Astrocyte (in vitro differentiated cells and primary cell): ENCODE data around the gene DNER. TPM values are rescaled to one million over a fixed set of nuclear protein-coding genes. Genes with fewer than 3 reads are reported as not detected.

ENCODE experiments used
- DNase-seq: peaks from one replicate; pipeline ENCODE4 v3.0.0-alpha.2; 2010; ENCODE audit warnings: low read depth
- FAIRE-seq: peaks from 2 replicates; lab custom pipeline; 2011; peaks lifted over from hg19 to GRCh38; lab: Jason Lieb, UNC
- H2AFZ ChIP-seq: 2 replicates; pipeline ENCODE4 v1.6.0; 2012; ENCODE audit warnings: low read depth, low read length, inconsistent platforms
- H3K27ac ChIP-seq: 2 replicates; pipeline ENCODE4 v1.5.1; 2011; ENCODE audit warnings: low read depth, low read length, inconsistent platforms
- H3K27me3 ChIP-seq: 2 replicates; pipeline ENCODE4 v1.6.0; 2011; ENCODE audit warnings: low read length, inconsistent platforms; ENCODE audit not compliant: insufficient read depth
- H3K36me3 ChIP-seq: 2 replicates; pipeline ENCODE4 v1.5.1; 2011; ENCODE audit warnings: low read length, inconsistent platforms; ENCODE audit not compliant: insufficient read depth
- H3K4me1 ChIP-seq: 2 replicates; pipeline ENCODE4 v1.5.1; 2011; ENCODE audit warnings: low read length, inconsistent platforms; ENCODE audit not compliant: insufficient read depth
- H3K4me2 ChIP-seq: 2 replicates; pipeline ENCODE4 v1.6.0; 2012; ENCODE audit warnings: low read length, inconsistent platforms
- H3K4me3 ChIP-seq: 2 replicates; pipeline ENCODE4 v1.5.1; 2011; ENCODE audit warnings: low read depth, mild to moderate bottlenecking, low read length, inconsistent platforms; ENCODE audit not compliant: insufficient read depth
- H3K79me2 ChIP-seq: 2 replicates; pipeline ENCODE4 v1.6.0; 2012; ENCODE audit warnings: mild to moderate bottlenecking, low read length, inconsistent platforms; ENCODE audit not compliant: insufficient read depth
- H3K9ac ChIP-seq: 2 replicates; pipeline ENCODE4 v1.6.0; 2012; ENCODE audit warnings: mild to moderate bottlenecking, low read length, inconsistent platforms
- H3K9me3 ChIP-seq: 2 replicates; pipeline ENCODE4 v1.5.1; 2012; ENCODE audit warnings: low read depth, mild to moderate bottlenecking, low read length, inconsistent platforms; ENCODE audit not compliant: insufficient read depth
- H4K20me1 ChIP-seq: 2 replicates; pipeline ENCODE4 v1.6.0; 2012; ENCODE audit warnings: low read length, inconsistent platforms; ENCODE audit not compliant: insufficient read depth
- H3K27ac Mint-ChIP-seq: one replicate; pipeline ENCODE4 v1.8.0; 2021; ENCODE audit warnings: mild to moderate bottlenecking, mixed read lengths; ENCODE audit not compliant: unreplicated experiment
- H3K27me3 Mint-ChIP-seq: one replicate; pipeline ENCODE4 v1.8.0; 2021; ENCODE audit warnings: low read depth, mixed read lengths; ENCODE audit not compliant: unreplicated experiment
- H3K36me3 Mint-ChIP-seq: one replicate; pipeline ENCODE4 v1.8.0; 2021; ENCODE audit warnings: low read depth, mixed read lengths; ENCODE audit not compliant: unreplicated experiment
- H3K4me1 Mint-ChIP-seq: one replicate; pipeline ENCODE4 v1.8.0; 2021; ENCODE audit warnings: low read depth, mixed read lengths; ENCODE audit not compliant: unreplicated experiment
- H3K4me3 Mint-ChIP-seq: one replicate; pipeline ENCODE4 v1.8.0; 2021; ENCODE audit warnings: mild to moderate bottlenecking, moderate library complexity, mixed read lengths; ENCODE audit not compliant: unreplicated experiment
- H3K9me3 Mint-ChIP-seq: one replicate; pipeline ENCODE4 v1.8.0; 2021; ENCODE audit warnings: mild to moderate bottlenecking, mixed read lengths; ENCODE audit not compliant: unreplicated experiment
- EZH2 ChIP-seq: IDR thresholded peaks from 2 replicates; pipeline ENCODE4 v1.6.1; 2012; ENCODE audit warnings: mild to moderate bottlenecking, low read length, inconsistent platforms; ENCODE audit not compliant: insufficient read depth
- total RNA-seq: library from RNA; stranded (reverse); gene quantifications from 2 replicates; pipeline ENCODE4 v1.2.1, GENCODE V29; 2021
- TF ChIP-seq, protein P1 (sequence below): IDR thresholded peaks from 2 replicates; pipeline ENCODE4 v1.5.1; 2011; ENCODE audit warnings: low read depth, mild to moderate bottlenecking, inconsistent platforms, low read length, moderate library complexity; ENCODE audit not compliant: insufficient read depth

The DNER gene
- total RNA-seq, 1 donor from 2014 or later: 1.0 TPM

DNA sequence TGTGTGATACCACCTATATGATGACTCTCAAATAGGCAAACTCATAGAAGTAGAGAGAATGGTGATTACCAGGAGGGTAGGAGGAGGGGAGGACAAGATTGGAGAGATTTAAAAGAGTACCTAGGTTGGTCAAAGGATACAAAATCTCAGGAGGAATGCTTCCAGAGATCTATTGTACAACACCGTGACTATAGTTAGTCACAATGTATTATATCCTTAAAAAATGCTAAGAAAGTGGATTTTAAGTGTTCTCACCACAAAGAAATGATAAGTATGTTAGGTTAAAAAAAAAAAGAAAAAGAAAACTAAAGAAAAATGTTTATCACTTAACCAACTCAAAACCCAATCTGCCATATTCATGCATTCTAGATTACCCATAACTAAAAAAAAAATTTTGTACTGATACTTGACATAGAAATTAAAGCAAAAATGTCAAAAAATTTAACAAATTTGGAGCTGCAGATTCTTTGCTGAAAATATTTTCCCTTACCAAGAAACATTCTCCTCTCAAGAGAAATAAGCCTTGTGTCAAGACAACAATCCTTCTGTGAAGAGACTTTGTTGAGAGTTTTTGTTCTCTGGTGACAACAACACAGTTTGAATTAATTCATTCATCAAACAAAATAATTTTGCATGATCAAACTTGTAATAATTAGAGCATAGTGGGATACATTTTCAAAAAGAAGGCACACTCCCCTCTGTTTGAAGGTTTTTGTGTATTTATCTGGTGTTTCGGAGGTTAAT, 213.1 kb downstream of the DNER start:
- Mint-ChIP-seq H3K9me3 (peaks cover 4% of the 10 kb centered on the region), H3K36me3 (no peaks in the 10 kb centered on the region), H3K4me1 (peaks cover 7% of the 10 kb centered on the region), H3K27ac (peak overlapping the region; percentile 71), H3K27me3 (no peaks in the 10 kb centered on the region), H3K4me3 (no peak overlapping the region)
- H3K4me3 ChIP-seq: no peak overlapping the region
- no peak for TF ChIP-seq EZH2
- TF ChIP-seq, protein P1, sequence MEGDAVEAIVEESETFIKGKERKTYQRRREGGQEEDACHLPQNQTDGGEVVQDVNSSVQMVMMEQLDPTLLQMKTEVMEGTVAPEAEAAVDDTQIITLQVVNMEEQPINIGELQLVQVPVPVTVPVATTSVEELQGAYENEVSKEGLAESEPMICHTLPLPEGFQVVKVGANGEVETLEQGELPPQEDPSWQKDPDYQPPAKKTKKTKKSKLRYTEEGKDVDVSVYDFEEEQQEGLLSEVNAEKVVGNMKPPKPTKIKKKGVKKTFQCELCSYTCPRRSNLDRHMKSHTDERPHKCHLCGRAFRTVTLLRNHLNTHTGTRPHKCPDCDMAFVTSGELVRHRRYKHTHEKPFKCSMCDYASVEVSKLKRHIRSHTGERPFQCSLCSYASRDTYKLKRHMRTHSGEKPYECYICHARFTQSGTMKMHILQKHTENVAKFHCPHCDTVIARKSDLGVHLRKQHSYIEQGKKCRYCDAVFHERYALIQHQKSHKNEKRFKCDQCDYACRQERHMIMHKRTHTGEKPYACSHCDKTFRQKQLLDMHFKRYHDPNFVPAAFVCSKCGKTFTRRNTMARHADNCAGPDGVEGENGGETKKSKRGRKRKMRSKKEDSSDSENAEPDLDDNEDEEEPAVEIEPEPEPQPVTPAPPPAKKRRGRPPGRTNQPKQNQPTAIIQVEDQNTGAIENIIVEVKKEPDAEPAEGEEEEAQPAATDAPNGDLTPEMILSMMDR: no peak
- no peaks in the 10 kb centered on the region for H4K20me1 ChIP-seq
- no peak overlapping the region for H3K9ac ChIP-seq
- FAIRE-seq: no peak
- peak overlapping the region; percentile 23 for H3K4me2 ChIP-seq
- H3K4me1 ChIP-seq: no peaks in the 10 kb centered on the region
- H3K36me3 ChIP-seq: no peaks in the 10 kb centered on the region
- H2AFZ ChIP-seq: no peak overlapping the region
- H3K79me2 ChIP-seq: no peaks in the 10 kb centered on the region
- no peaks in the 10 kb centered on the region for H3K27me3 ChIP-seq
- no peaks in the 10 kb centered on the region for H3K9me3 ChIP-seq
- no peak overlapping the region for H3K27ac ChIP-seq
- DNase-seq: peak; percentile 47

DNA sequence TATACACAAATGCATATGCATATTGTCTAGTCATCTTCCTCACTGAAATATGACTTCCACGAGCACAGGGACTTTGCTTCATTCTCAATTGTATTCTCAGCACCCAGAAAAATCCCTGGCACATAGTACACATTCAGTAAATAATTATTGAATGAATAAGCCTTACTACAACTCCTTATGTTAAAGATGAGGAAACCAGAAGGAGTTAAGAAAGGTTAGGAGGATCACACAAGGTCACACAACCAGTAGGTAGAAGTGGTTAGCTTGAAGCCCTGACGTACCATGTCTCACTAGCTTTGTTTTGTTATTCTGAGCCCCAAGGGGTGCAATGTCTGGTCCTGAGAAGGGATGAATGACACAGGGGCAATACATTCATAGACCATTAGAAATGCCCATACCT, 222.3 kb downstream of the DNER start:
- Mint-ChIP-seq H3K36me3 (no peaks in the 10 kb centered on the region), H3K9me3 (peaks cover 4% of the 10 kb centered on the region), H3K4me3 (no peak overlapping the region), H3K27me3 (no peaks in the 10 kb centered on the region), H3K4me1 (no peaks in the 10 kb centered on the region), H3K27ac (no peak overlapping the region)
- Histone ChIP-seq H3K9ac (peak overlapping the region; percentile 46), H3K36me3 (no peaks in the 10 kb centered on the region), H3K4me1 (peaks cover 14% of the 10 kb centered on the region), H3K9me3 (no peaks in the 10 kb centered on the region), H3K79me2 (no peaks in the 10 kb centered on the region), H3K27me3 (no peaks in the 10 kb centered on the region), H4K20me1 (no peaks in the 10 kb centered on the region), H2AFZ (no peak overlapping the region), H3K27ac (peak overlapping the region; percentile 71), H3K4me3 (no peak overlapping the region), H3K4me2 (peak overlapping the region; percentile 34)
- TF ChIP-seq EZH2: no peak
- peak; percentile 50 for DNase-seq
- no peak for FAIRE-seq

DNA sequence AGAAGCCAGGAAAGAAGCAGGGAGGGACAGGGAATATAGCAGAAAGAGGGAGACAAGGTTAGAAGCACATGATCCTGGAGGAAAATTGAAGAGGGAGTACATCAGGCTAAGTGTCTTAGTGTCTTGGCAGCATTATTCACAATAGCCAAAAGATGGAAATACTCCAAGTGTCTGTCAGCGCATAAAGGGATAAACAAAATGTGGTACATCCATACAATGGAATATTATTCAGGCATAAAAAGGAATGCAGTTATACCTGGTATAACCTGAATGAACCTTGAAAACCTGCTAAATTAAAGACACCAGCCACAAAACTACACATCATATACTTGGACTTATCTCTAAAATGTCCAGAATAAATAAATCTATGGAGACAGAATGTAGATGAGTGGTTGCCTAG, 224.2 kb downstream of the DNER start:
- Histone ChIP-seq H3K79me2 (no peaks in the 10 kb centered on the region), H3K27me3 (no peaks in the 10 kb centered on the region), H3K9me3 (no peaks in the 10 kb centered on the region), H2AFZ (no peak overlapping the region), H3K36me3 (no peaks in the 10 kb centered on the region), H3K4me3 (no peak overlapping the region), H3K4me1 (peaks cover 14% of the 10 kb centered on the region), H3K9ac (no peak overlapping the region), H3K27ac (no peak overlapping the region), H4K20me1 (no peaks in the 10 kb centered on the region), H3K4me2 (no peak overlapping the region)
- H3K27ac Mint-ChIP-seq: no peak overlapping the region
- FAIRE-seq: no peak
- peaks cover 4% of the 10 kb centered on the region for H3K9me3 Mint-ChIP-seq
- no peak for DNase-seq
- TF ChIP-seq, protein P1: no peak
- TF ChIP-seq EZH2: no peak
- no peaks in the 10 kb centered on the region for H3K36me3 Mint-ChIP-seq
- no peaks in the 10 kb centered on the region for H3K4me1 Mint-ChIP-seq
- no peaks in the 10 kb centered on the region for H3K27me3 Mint-ChIP-seq
- H3K4me3 Mint-ChIP-seq: no peak overlapping the region
